ENCODE data around the gene ATP2B2. TPM values are rescaled to one million over a fixed set of nuclear protein-coding genes. Genes with fewer than 3 reads are reported as not detected.

Gene ATP2B2
- total RNA-seq, 4 donors from 2014 or later: 0.86 to 2.2 (median 1.0) TPM; not detected in 1

- H3K9me3 ChIP-seq: no peaks in the 10 kb centered on the region
- 84% methylated on average over 7 of the region's 7 CpGs for WGBS
- no peak overlapping the region for H3K4me3 ChIP-seq
- no peak for TF ChIP-seq EP300 (IDR thresholded peaks at IDR 0.05)
- TF ChIP-seq POLR2AphosphoS5 (IDR thresholded peaks at IDR 0.05): no peak
- no peak for TF ChIP-seq POLR2A (IDR thresholded peaks at IDR 0.05)
- no peak for TF ChIP-seq CTCF (IDR thresholded peaks at IDR 0.05)
- no peak overlapping the region for H3K27ac ChIP-seq
- H3K27me3 ChIP-seq: no peaks in the 10 kb centered on the region
- no peak for DNase-seq (ENCODE audit: low spot score in 2 of 2)
- no peaks in the 10 kb centered on the region for H3K36me3 ChIP-seq
- H3K4me1 ChIP-seq: no peaks in the 10 kb centered on the region
Measured at GRCh38 chr3:10364806-10365205, 140.6 kb downstream of the ATP2B2 start.

- TF ChIP-seq POLR2AphosphoS5 (IDR thresholded peaks at IDR 0.05) (no peak), EP300 (IDR thresholded peaks at IDR 0.05) (no peak), POLR2A (IDR thresholded peaks at IDR 0.05) (no peak), CTCF (IDR thresholded peaks at IDR 0.05) (no peak)
Measured at GRCh38 chr3:10363935-10364334, 141.5 kb downstream of the ATP2B2 start.

GRCh38 chr3:10361375-10361774 is 144.0 kb downstream of the ATP2B2 start:
- Histone ChIP-seq H3K4me1 (no peaks in the 10 kb centered on the region), H3K27me3 (no peaks in the 10 kb centered on the region), H3K27ac (no peak overlapping the region), H3K9me3 (no peaks in the 10 kb centered on the region), H3K4me3 (no peak overlapping the region), H3K36me3 (no peaks in the 10 kb centered on the region)
- WGBS: 74% methylated on average over 5 of the region's 5 CpGs
- TF ChIP-seq POLR2AphosphoS5 (IDR thresholded peaks at IDR 0.05) (no peak), CTCF (IDR thresholded peaks at IDR 0.05) (no peak), EP300 (IDR thresholded peaks at IDR 0.05) (no peak), POLR2A (IDR thresholded peaks at IDR 0.05) (no peak)
- DNase-seq (ENCODE audit: low spot score in 2 of 2): no peak

More at GRCh38 chr3:10363935-10364334, 141.5 kb downstream of the ATP2B2 start:
- Histone ChIP-seq H3K27me3 (no peaks in the 10 kb centered on the region), H3K9me3 (no peaks in the 10 kb centered on the region), H3K4me3 (no peak overlapping the region), H3K4me1 (no peaks in the 10 kb centered on the region), H3K27ac (no peak overlapping the region), H3K36me3 (no peaks in the 10 kb centered on the region)
- no peak for DNase-seq (ENCODE audit: low spot score in 2 of 2)
- 67% methylated on average over 1 of the region's 1 CpG for WGBS

- Histone ChIP-seq H3K27me3 (no peaks in the 10 kb centered on the region), H3K9me3 (no peaks in the 10 kb centered on the region), H3K4me1 (no peaks in the 10 kb centered on the region), H3K4me3 (no peak overlapping the region), H3K36me3 (no peaks in the 10 kb centered on the region), H3K27ac (no peak overlapping the region)
- TF ChIP-seq EP300 (IDR thresholded peaks at IDR 0.05): no peak
- no peak for TF ChIP-seq POLR2A (IDR thresholded peaks at IDR 0.05)
- no peak for TF ChIP-seq POLR2AphosphoS5 (IDR thresholded peaks at IDR 0.05)
- TF ChIP-seq CTCF (IDR thresholded peaks at IDR 0.05): no peak
- 86% methylated on average over 7 of the region's 7 CpGs for WGBS
- no peak for DNase-seq (ENCODE audit: low spot score in 2 of 2)
Measured at GRCh38 chr3:10360478-10360877, 144.9 kb downstream of the ATP2B2 start.

GRCh38 chr3:10359761-10360161 is 145.6 kb downstream of the ATP2B2 start:
- Histone ChIP-seq H3K27me3 (no peaks in the 10 kb centered on the region), H3K4me1 (no peaks in the 10 kb centered on the region), H3K9me3 (no peaks in the 10 kb centered on the region), H3K4me3 (no peak overlapping the region), H3K27ac (no peak overlapping the region), H3K36me3 (no peaks in the 10 kb centered on the region)
- DNase-seq (ENCODE audit: low spot score in 2 of 2): no peak
- WGBS: 92% methylated on average over 17 of the region's 19 CpGs
- no peak for TF ChIP-seq POLR2A (IDR thresholded peaks at IDR 0.05)
- no peak for TF ChIP-seq POLR2AphosphoS5 (IDR thresholded peaks at IDR 0.05)
- TF ChIP-seq EP300 (IDR thresholded peaks at IDR 0.05): no peak
- TF ChIP-seq CTCF (IDR thresholded peaks at IDR 0.05): no peak
